NOMO-1 treated with dmso at 0.1 percent for 144 hours (cell line): ENCODE measurements around the gene COL18A1.

Experiments
- DNase-seq: peaks from one replicate; lab custom pipeline; 2025; ENCODE audit not compliant: unreplicated experiment; lab: John Stamatoyannopoulos, UW

COL18A1 gene

GRCh38 chr21:45412491-45412890 lies 7.5 kb downstream of the COL18A1 start:
- DNase-seq: no peak

- DNase-seq: no peak
These were observed 8.1 kb downstream of the COL18A1 start for GRCh38 chr21:45412909-45413611.

GRCh38 chr21:45413922-45414321 lies 9.0 kb downstream of the COL18A1 start:
- no peak for DNase-seq

GRCh38 chr21:45414396-45415187 lies 9.6 kb downstream of the COL18A1 start:
- DNase-seq: no peak

GRCh38 chr21:45415188-45415942 lies 10.4 kb downstream of the COL18A1 start:
- no peak for DNase-seq

GRCh38 chr21:45415943-45416611 lies 11.1 kb downstream of the COL18A1 start:
- no peak for DNase-seq

- DNase-seq: no peak
These were observed 11.7 kb downstream of the COL18A1 start for GRCh38 chr21:45416620-45417019.

- no peak for DNase-seq
These were observed 12.4 kb downstream of the COL18A1 start for GRCh38 chr21:45417256-45417950.

GRCh38 chr21:45417951-45418300 lies 13.0 kb downstream of the COL18A1 start:
- DNase-seq: no peak

GRCh38 chr21:45418301-45419071 lies 13.5 kb downstream of the COL18A1 start:
- no peak for DNase-seq

- DNase-seq: no peak
These were observed 14.2 kb downstream of the COL18A1 start for GRCh38 chr21:45419162-45419561.

GRCh38 chr21:45420061-45421041 lies 15.4 kb downstream of the COL18A1 start:
- DNase-seq: no peak

GRCh38 chr21:45421071-45421845 lies 16.3 kb downstream of the COL18A1 start:
- DNase-seq: no peak

- no peak for DNase-seq
These were observed 17.1 kb downstream of the COL18A1 start for GRCh38 chr21:45421846-45422775.

- DNase-seq: no peak
These were observed 18.4 kb downstream of the COL18A1 start for GRCh38 chr21:45423201-45423955.
